ENCODE measurements around the gene DKKL1. TPM values are rescaled to one million over a fixed set of nuclear protein-coding genes. Genes with fewer than 3 reads are reported as not detected.

The DKKL1 gene
- total RNA-seq, 1 donor from 2014 or later: not detected

DNA sequence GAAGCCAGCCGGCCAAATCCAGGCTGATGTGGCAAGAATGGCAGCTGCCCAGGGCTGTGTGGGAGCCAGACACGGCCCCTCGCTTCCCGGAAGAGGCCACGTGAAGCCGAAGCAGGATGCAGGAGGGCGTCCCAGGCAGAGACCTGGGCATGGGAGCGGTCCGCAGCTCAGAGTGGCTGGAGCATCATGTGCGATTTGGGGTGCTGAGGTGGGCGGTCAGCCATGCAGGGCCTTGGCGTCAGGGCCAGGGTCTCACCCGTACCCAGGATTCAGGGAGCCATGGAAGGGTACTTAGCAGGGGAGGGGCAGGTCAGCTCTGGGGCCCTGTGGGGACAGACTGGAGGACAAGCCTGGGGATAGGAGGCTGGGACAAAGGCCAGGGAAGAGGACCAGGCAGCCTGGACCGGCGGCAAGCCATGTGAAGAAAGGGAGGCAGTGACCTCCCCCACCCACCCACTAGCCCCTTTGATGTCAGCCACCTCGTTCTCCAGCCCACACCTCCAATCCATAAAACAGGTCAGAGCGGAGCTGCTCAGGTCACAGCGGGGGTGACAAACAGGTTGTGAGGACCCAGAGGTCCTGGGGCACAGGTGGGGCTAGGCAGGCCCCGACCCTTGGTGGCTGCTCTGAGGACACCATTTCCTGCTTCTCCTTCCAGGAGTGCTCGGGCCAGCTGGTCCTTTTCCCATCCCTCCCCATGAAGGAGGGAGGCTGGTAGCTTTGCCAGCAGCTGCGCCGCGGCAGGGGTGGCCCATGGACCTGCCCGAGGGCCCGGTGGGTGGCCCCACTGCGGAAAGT lies 26.7 kb downstream of the DKKL1 start:
- intact Hi-C loops (cut with micrococcal nuclease): loop anchor here (5.0 kb wide), 1 partner anchor 52 kb away; the partner anchor contains the start of gene SLC17A7
- DNase-seq (no peak), ATAC-seq (no peak)

DNA sequence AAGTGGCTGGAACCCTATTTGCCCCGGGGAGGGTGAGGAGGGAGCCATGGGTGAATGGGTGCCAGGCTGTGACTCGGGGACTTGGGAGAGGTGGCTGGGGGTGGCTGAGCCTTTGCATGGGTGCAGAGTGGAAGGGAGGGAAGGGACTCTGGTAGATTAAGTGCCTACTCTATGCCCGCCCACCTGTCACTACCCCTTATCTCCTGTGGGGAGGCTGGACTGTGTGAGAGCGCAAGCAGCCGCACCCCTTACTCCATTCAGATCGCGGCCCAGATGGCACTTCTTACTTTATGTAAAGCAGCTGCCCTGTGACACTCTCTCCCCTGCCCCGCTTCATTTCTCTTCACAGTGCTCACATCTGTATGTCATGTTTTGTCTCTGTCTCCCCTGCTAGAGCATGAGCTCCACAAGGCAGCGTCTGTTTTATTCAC lies 27.3 kb downstream of the DKKL1 start:
- intact Hi-C loops (cut with micrococcal nuclease): loop anchor here (5.0 kb wide), 1 partner anchor 51 kb away; the partner anchor contains the start of gene SLC17A7
- DNase-seq (no peak), ATAC-seq (no peak)

DNA sequence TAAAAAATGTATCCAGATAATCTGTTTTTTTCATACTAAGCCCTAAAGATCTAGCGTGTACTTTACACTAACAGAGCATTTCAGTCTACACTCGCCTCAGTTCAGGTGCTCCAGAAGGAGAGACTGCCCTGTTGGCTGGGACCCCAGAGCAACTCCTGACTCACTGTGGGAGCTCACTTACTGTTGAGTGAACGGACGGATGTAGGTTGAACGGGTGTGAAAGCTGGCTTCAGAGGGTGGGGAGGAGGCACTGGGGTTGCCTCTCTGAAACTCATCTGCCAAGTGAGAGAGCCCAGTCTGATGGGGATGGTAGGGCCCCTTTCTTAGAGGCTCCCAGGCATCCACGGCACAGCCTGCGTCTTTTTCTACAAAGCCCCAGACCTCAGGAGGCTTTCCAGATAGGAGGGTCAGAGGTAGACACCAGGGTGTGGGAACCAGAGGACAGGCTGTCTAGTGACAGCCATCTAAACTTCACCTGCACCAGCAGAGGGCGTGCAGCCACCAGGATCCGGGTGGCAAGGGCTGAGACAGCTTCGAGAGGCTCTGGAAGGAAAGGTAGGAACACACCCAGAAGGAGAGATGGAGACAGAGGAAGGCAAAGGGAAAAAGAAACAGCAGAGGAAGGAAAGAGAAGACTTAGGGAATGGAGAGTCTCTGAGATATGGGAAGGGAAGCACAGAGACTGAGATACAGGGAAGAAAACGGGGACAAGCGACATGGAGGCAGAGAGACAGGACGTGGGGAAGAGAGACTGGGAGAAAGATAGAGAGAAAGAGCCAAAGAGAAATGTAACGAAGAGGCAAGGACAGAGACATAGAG lies 28.1 kb downstream of the DKKL1 start:
- DNase-seq: peak; percentile 84
- intact Hi-C loops (cut with micrococcal nuclease): loop anchor here (5.0 kb wide), 1 partner anchor 51 kb away; the partner anchor contains the start of gene SLC17A7

GRCh38 chr19:49393881-49394280 lies 30.2 kb downstream of the DKKL1 start:
- intact Hi-C loops (cut with micrococcal nuclease): loop anchor here (5.0 kb wide), 1 partner anchor 48 kb away; the partner anchor contains the start of gene SLC17A7
- DNase-seq (no peak), ATAC-seq (no peak)

More for the DNA sequence above, 28.1 kb downstream of the DKKL1 start:
- ATAC-seq: peak; percentile 89

GRCh38 chr19:49395581-49396407 lies 32.1 kb downstream of the DKKL1 start:
- intact Hi-C loops (cut with micrococcal nuclease): no loop called here
- ATAC-seq: no peak
- no peak for DNase-seq

DNA sequence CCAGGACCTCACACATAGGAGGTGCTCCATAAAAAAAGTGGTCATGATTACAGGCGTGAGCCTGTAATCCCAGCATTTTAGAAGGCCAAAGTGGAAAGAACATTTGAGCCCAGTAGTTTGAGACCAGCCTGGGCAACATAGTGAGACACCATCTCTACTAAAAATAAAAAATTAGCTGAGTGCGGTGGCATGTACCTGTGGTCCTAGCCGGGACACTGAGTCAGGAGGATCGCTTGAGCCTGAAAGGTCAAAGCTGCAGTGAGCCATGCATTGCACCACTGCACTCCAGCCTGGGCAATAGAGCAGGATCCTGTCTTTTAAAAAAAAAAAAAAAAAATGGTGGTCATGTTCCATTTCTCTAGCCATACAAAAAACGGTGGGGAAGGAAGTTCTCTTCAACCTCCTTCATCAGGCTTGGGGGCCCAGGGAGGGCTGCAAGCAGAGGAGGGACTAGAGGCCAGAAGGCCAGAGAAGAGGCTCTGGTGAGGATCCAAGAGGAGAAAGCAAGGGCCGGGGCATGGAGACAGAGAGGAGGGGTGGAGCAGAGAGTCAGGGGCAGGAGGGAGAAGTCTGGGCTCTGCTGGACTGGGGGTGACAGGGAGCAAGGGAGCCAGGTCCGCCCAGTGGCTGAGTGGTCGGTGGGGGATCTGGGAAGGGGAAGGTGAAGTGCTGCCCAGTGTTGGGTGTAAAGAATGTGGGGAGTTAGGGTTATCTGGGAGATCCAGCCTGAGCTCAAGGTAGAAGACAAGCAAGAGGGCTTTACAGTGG lies 33.2 kb downstream of the DKKL1 start:
- intact Hi-C loops (cut with micrococcal nuclease): no loop called here
- ATAC-seq: no peak

DNA sequence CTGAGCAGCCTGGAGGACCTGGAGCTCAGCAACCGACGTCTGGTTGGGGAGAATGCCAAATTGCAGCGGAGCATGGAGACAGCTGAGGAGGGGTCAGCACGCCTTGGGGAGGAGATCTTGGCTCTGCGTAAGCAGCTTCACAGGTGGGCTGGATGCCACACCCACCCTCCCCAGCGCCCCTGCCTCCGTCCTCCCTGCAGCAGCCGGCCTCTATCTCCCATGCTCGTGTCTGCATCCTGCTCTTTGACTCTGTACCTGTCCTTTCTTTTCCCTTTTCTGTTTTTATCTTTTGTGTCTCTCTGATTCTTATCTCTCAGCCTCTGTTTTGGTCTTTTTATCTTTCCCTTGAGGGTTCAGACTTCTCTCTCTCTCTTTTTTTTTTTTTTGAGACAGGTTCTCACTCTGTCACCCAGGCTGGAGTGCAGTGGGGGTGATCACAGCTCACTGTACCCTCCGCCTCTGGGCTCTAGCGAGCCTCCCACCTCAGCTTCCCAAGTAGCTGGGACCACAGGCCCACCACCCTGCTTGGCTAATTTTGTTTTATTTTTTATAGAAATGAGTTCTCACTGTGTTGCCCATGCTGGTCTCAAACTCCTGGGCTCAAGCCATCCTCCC lies 34.4 kb downstream of the DKKL1 start:
- DNase-seq: no peak
- intact Hi-C loops (cut with micrococcal nuclease): no loop called here
- no peak for ATAC-seq

More for the DNA sequence above, 33.2 kb downstream of the DKKL1 start:
- no peak for DNase-seq

DNA sequence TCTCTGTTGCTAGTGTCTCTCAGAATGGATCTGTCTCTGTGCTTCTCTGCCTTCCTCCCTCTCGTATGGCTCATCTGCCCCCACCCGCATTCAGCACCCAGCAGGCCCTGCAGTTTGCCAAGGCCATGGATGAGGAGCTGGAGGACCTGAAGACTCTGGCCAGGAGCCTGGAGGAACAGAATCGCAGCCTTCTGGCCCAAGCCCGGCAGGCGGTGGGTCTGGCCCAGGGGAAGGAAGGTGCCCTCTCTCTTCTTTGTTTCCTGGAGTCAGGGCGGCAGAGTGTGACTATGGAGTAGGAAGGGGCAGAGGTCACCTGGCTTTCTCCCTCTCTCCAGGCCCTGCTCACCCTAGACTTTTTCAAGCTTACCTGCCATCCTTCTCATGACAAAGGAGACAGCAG lies 35.3 kb downstream of the DKKL1 start:
- DNase-seq (no peak), ATAC-seq (no peak)
- intact Hi-C loops (cut with micrococcal nuclease): no loop called here

- no peak for ATAC-seq
Observed at GRCh38 chr19:49400029-49400428, 36.4 kb downstream of the DKKL1 start.

GRCh38 chr19:49403404-49404187 lies 39.9 kb downstream of the DKKL1 start:
- intact Hi-C loops (cut with micrococcal nuclease): no loop called here

More at GRCh38 chr19:49400029-49400428, 36.4 kb downstream of the DKKL1 start:
- intact Hi-C loops (cut with micrococcal nuclease): no loop called here
- DNase-seq: no peak

DNA sequence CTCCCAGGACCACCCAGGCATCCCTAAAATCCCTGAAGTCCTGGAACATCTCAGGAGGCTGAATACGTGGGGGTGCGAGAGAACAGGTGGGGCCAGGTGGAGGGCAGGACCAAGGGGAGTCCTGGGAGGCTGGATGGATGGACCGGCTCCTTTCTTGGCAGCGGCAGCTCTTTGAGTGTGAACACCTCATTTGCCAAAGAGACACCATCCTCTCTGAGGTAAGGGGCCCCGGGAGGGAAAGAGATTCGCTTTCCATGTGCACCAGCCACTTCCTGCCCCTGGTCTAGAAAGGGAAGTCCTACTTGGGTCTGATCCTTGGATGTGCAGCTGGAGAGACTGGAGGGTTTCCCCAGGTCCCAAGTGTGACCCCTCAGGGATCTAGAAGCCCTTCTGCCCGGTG lies 43.4 kb downstream of the DKKL1 start:
- intact Hi-C loops (cut with micrococcal nuclease): no loop called here

More at GRCh38 chr19:49403404-49404187, 39.9 kb downstream of the DKKL1 start:
- no peak for ATAC-seq
- DNase-seq: no peak

GRCh38 chr19:49407482-49408015 lies 43.9 kb downstream of the DKKL1 start:
- no peak for ATAC-seq
- intact Hi-C loops (cut with micrococcal nuclease): no loop called here
- no peak for DNase-seq

More for the DNA sequence above, 43.4 kb downstream of the DKKL1 start:
- DNase-seq (no peak), ATAC-seq (no peak)

- intact Hi-C loops (cut with micrococcal nuclease): no loop called here
- ATAC-seq: no peak
- no peak for DNase-seq
Observed at GRCh38 chr19:49408816-49409440, 45.3 kb downstream of the DKKL1 start.

DNA sequence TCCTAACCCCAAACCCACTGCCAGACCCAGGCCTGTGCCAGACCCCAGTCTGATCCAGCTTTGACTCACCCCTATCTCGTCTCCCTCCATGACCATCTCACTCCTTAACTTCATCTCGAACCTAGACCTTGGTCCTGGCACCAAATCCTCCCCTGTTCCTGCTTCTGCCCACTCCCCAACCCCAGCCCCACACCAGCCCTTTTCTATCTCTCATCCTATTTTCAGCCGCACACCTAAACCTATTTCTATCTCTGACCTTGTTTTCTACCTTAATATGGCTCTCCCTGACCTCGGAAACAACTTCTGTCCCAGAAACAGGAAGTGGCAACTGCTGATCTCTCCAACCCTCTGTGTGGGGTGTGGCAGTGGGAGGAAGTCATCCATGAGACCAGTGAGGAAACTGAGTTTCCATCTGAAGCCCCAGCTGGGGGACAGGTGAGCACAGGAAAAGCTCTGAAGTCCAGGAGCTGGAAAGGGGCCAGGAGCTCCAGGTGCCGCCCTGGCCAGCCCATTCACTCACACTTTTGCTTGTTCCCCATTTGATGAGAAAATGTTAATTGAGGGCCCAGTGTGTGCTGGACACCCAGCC lies 45.9 kb downstream of the DKKL1 start:
- intact Hi-C loops (cut with micrococcal nuclease): no loop called here
- DNase-seq: no peak
- no peak for ATAC-seq

- intact Hi-C loops (cut with micrococcal nuclease): no loop called here
- DNase-seq (no peak), ATAC-seq (no peak)
Observed at GRCh38 chr19:49411681-49412326, 48.1 kb downstream of the DKKL1 start.

GRCh38 chr19:49413348-49413747 lies 49.7 kb downstream of the DKKL1 start:
- intact Hi-C loops (cut with micrococcal nuclease): no loop called here
- DNase-seq: no peak
- peak; percentile 38 for ATAC-seq
